ENCODE results near the gene CCDC142. TPM values are rescaled to one million over a fixed set of nuclear protein-coding genes. Genes with fewer than 3 reads are reported as not detected.

CCDC142 gene
- total and polyA plus RNA-seq, 9 of the 15 experiments (the other 6 are each of a cell fraction or from before 2014, with no cell fraction given) = 0.55 to 11.7 (median 7.2) TPM

DNA sequence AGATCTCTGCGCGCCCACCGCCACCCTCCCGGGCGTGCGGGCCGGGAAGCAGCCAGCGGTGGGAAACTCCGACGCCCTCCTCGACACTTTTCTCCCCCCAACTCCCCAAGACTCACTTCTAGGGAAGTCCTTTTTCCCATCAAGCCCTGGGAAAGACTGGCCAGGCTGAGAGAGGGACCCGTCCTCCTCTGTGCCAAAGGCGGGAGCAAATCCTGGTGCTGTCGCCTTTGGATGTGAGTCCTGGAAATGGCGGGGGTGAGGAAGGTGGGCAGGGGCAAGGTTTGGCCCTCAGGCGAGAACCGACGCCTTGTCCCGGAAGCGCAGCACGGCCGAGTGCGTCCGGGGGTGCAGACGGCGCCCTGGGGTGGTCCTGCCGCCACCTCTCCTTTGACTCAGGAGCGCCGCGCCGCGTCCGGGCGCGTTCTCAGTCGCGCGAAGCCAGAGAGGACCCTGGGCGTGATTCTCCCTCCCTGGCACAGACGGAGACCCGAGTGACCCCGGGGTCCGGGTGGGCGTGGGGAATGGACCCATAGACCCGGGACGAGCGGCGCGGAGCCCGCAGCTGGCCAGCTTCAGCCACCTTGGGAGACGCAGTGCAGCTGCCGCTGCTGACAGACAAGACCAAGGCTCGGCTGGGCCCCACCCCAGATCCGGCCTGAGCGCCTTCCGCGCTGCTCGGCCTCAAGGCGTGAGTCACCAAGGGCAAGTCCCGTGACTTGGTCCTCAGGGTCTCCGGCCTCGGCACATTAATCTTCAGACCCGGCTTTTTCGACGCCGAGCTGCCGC lies 20.1 kb upstream of the CCDC142 start (continued):
- TF ChIP-seq, protein P1, sequence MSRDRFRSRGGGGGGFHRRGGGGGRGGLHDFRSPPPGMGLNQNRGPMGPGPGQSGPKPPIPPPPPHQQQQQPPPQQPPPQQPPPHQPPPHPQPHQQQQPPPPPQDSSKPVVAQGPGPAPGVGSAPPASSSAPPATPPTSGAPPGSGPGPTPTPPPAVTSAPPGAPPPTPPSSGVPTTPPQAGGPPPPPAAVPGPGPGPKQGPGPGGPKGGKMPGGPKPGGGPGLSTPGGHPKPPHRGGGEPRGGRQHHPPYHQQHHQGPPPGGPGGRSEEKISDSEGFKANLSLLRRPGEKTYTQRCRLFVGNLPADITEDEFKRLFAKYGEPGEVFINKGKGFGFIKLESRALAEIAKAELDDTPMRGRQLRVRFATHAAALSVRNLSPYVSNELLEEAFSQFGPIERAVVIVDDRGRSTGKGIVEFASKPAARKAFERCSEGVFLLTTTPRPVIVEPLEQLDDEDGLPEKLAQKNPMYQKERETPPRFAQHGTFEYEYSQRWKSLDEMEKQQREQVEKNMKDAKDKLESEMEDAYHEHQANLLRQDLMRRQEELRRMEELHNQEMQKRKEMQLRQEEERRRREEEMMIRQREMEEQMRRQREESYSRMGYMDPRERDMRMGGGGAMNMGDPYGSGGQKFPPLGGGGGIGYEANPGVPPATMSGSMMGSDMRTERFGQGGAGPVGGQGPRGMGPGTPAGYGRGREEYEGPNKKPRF (IDR thresholded peaks at IDR 0.05; ENCODE audit: low read depth, low read length) = no peak
- TF ChIP-seq, protein P2, sequence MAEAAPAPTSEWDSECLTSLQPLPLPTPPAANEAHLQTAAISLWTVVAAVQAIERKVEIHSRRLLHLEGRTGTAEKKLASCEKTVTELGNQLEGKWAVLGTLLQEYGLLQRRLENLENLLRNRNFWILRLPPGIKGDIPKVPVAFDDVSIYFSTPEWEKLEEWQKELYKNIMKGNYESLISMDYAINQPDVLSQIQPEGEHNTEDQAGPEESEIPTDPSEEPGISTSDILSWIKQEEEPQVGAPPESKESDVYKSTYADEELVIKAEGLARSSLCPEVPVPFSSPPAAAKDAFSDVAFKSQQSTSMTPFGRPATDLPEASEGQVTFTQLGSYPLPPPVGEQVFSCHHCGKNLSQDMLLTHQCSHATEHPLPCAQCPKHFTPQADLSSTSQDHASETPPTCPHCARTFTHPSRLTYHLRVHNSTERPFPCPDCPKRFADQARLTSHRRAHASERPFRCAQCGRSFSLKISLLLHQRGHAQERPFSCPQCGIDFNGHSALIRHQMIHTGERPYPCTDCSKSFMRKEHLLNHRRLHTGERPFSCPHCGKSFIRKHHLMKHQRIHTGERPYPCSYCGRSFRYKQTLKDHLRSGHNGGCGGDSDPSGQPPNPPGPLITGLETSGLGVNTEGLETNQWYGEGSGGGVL (CRISPR knock-in tag; IDR thresholded peaks at IDR 0.05) = no peak
- TF ChIP-seq FOXJ3 (CRISPR knock-in tag; IDR thresholded peaks at IDR 0.05) = no peak
- peak; percentile 28 for TF ChIP-seq FIP1L1 (IDR thresholded peaks at IDR 0.05; ENCODE audit: low read depth, low read length, poor library complexity, severe bottlenecking)
- no peak for TF ChIP-seq FOXA1 (IDR thresholded peaks at IDR 0.05; ENCODE audit: borderline replicate concordance)
- TF ChIP-seq TBP (optimal IDR thresholded peaks at IDR 0.05; ENCODE audit: low read depth, low read length) = peak; percentile 77
- TF ChIP-seq CBX8 (IDR thresholded peaks at IDR 0.05; ENCODE audit: borderline replicate concordance, extremely low read depth, low read depth, low read length, poor library complexity, severe bottlenecking) = no peak
- TF ChIP-seq ZNF354B (CRISPR knock-in tag; IDR thresholded peaks at IDR 0.05) = no peak
- TF ChIP-seq JUN (IDR thresholded peaks at IDR 0.05; ENCODE audit: borderline replicate concordance, low read depth, low read length) = peak; percentile 87
- 0 out of 2 replicates have a peak, but pooled peaks have one; percentile 10 for TF ChIP-seq JUN (CRISPR knock-in tag; IDR thresholded peaks at IDR 0.05; ENCODE audit: borderline replicate concordance)
- no peak for TF ChIP-seq POLR2B (IDR thresholded peaks at IDR 0.05; ENCODE audit: low read depth, partially characterized antibody)
- 0 out of 2 replicates have a peak, but pooled peaks have one; percentile 2 for TF ChIP-seq SMC3 (conservative IDR thresholded peaks at IDR 0.05; ENCODE audit: insufficient read depth, low read depth, low read length)
- TF ChIP-seq MIER1 (IDR thresholded peaks at IDR 0.05; ENCODE audit: low read depth) = no peak
- TF ChIP-seq ZNF311 (CRISPR knock-in tag; IDR thresholded peaks at IDR 0.05) = no peak
- TF ChIP-seq CBX3 (IDR thresholded peaks at IDR 0.05; ENCODE audit: borderline replicate concordance in 1 of 2, low read length in 2 of 2) = peak in 1 of 2 experiments; percentile 68; a peak in 1 of 3 replicates
- TF ChIP-seq KLF16 (IDR thresholded peaks at IDR 0.05) = no peak
- TF ChIP-seq ZNF561 (CRISPR knock-in tag; conservative IDR thresholded peaks at IDR 0.05) = no peak
- 0 out of 2 replicates have a peak, but pooled peaks have one; percentile 7 for TF ChIP-seq NR2C2 (CRISPR knock-in tag; IDR thresholded peaks at IDR 0.05)
- peak; percentile 92; the same call in 1 of the 2 replicates for TF ChIP-seq NR2C2 (tag; IDR thresholded peaks at IDR 0.05)
- TF ChIP-seq POLR2AphosphoS2 (IDR thresholded peaks at IDR 0.05; ENCODE audit: low read length) = no peak
- TF ChIP-seq, protein P3, sequence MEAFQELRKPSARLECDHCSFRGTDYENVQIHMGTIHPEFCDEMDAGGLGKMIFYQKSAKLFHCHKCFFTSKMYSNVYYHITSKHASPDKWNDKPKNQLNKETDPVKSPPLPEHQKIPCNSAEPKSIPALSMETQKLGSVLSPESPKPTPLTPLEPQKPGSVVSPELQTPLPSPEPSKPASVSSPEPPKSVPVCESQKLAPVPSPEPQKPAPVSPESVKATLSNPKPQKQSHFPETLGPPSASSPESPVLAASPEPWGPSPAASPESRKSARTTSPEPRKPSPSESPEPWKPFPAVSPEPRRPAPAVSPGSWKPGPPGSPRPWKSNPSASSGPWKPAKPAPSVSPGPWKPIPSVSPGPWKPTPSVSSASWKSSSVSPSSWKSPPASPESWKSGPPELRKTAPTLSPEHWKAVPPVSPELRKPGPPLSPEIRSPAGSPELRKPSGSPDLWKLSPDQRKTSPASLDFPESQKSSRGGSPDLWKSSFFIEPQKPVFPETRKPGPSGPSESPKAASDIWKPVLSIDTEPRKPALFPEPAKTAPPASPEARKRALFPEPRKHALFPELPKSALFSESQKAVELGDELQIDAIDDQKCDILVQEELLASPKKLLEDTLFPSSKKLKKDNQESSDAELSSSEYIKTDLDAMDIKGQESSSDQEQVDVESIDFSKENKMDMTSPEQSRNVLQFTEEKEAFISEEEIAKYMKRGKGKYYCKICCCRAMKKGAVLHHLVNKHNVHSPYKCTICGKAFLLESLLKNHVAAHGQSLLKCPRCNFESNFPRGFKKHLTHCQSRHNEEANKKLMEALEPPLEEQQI (IDR thresholded peaks at IDR 0.05) = no peak

Measured in K562 (cell line).